ENCODE data around the gene MFSD1.

Gene MFSD1

DNA sequence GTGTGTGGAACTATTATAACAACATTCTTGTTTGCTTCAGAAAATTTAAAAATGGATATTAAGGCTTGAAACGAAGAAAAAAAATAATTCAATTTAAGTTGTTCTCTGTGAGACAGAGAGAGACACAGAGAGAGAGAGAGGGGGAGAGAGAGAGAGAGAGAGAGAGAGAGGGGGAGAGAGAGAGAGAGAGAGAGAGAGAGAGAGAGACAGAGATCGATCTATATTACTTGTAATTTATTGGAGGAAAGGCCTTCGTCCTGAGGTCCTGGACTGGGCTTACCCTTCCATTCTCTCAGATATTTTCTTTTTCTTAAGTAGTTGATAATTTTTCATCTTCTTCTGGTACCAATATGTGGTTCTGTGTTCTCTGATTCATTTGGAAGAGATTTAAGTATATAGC lies 25.9 kb downstream of the MFSD1 start:
- no peaks in the 10 kb centered on the region for H3K27me3 ChIP-seq (ENCODE audit: insufficient read depth, low read length, poor library complexity, severe bottlenecking)
- H3K4me2 ChIP-seq (ENCODE audit: low read depth, low read length, poor library complexity, severe bottlenecking), result no peak overlapping the region
- no peaks in the 10 kb centered on the region for H3K9me3 ChIP-seq (ENCODE audit: insufficient read depth, low read depth, low read length)
- no peaks in the 10 kb centered on the region for H3K79me2 ChIP-seq (ENCODE audit: insufficient read depth, low read length)
- peaks cover 8% of the 10 kb centered on the region; the same call in 1 of the 2 replicates for H3K36me3 ChIP-seq (ENCODE audit: insufficient read depth, low read length)
- TF ChIP-seq, protein P1, sequence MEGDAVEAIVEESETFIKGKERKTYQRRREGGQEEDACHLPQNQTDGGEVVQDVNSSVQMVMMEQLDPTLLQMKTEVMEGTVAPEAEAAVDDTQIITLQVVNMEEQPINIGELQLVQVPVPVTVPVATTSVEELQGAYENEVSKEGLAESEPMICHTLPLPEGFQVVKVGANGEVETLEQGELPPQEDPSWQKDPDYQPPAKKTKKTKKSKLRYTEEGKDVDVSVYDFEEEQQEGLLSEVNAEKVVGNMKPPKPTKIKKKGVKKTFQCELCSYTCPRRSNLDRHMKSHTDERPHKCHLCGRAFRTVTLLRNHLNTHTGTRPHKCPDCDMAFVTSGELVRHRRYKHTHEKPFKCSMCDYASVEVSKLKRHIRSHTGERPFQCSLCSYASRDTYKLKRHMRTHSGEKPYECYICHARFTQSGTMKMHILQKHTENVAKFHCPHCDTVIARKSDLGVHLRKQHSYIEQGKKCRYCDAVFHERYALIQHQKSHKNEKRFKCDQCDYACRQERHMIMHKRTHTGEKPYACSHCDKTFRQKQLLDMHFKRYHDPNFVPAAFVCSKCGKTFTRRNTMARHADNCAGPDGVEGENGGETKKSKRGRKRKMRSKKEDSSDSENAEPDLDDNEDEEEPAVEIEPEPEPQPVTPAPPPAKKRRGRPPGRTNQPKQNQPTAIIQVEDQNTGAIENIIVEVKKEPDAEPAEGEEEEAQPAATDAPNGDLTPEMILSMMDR (conservative IDR thresholded peaks at IDR 0.05; ENCODE audit: low read length), result no peak
- TF ChIP-seq EZH2phosphoT487 (IDR thresholded peaks at IDR 0.05; ENCODE audit: borderline replicate concordance), result no peak
- H2AFZ ChIP-seq (ENCODE audit: low read length), result no peak overlapping the region
- no peaks in the 10 kb centered on the region for H3K4me1 ChIP-seq (ENCODE audit: insufficient read depth, low read length, poor library complexity, severe bottlenecking)
- no peak overlapping the region for H3K9ac ChIP-seq (ENCODE audit: low read depth, low read length, poor library complexity, severe bottlenecking)
- H3K9me2 ChIP-seq (replicated peaks; ENCODE audit: low read depth, low read length), result no peaks in the 10 kb centered on the region
- no peaks in the 10 kb centered on the region for H3F3A ChIP-seq (ENCODE audit: low read depth)
- no peak overlapping the region for H3K4me3 ChIP-seq (ENCODE audit: low read length, poor library complexity, severe bottlenecking)
- H4K20me1 ChIP-seq (ENCODE audit: insufficient read depth, low read length, poor library complexity, severe bottlenecking), result no peaks in the 10 kb centered on the region

DNA sequence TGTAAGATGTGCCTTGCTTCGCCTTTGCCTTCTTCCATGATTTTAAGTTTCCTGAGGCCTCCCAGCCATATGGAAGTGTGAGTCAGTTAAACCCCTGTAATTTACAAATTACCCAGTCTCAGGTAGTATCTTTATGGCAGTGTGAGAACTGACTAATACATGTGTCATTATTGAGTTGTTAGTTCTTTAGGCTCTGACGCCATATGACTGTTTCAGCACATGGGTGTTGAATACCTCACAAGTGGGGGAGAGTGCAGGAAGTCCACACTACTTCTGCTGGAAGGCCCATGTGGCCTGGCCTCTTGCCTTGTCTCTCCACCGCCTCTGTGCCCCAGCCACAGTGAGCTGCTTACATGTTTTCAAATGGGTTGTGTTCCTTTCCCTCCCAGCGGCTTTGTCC lies 28.5 kb downstream of the MFSD1 start:
- Histone ChIP-seq H4K20me1 (ENCODE audit: insufficient read depth, low read length, poor library complexity, severe bottlenecking) (no peaks in the 10 kb centered on the region), H3K27me3 (ENCODE audit: insufficient read depth, low read length, poor library complexity, severe bottlenecking) (no peaks in the 10 kb centered on the region), H3K9me3 (ENCODE audit: insufficient read depth, low read depth, low read length) (no peaks in the 10 kb centered on the region), H3K9ac (ENCODE audit: low read depth, low read length, poor library complexity, severe bottlenecking) (no peak overlapping the region), H3K36me3 (ENCODE audit: insufficient read depth, low read length) (no peaks in the 10 kb centered on the region), H3K9me2 (replicated peaks; ENCODE audit: low read depth, low read length) (no peaks in the 10 kb centered on the region), H3K4me3 (ENCODE audit: low read length, poor library complexity, severe bottlenecking) (no peak overlapping the region), H3K4me2 (ENCODE audit: low read depth, low read length, poor library complexity, severe bottlenecking) (no peak overlapping the region), H2AFZ (ENCODE audit: low read length) (no peak overlapping the region), H3F3A (ENCODE audit: low read depth) (no peaks in the 10 kb centered on the region), H3K4me1 (ENCODE audit: insufficient read depth, low read length, poor library complexity, severe bottlenecking) (no peaks in the 10 kb centered on the region), H3K79me2 (ENCODE audit: insufficient read depth, low read length) (no peaks in the 10 kb centered on the region)
- TF ChIP-seq, protein P1 (conservative IDR thresholded peaks at IDR 0.05; ENCODE audit: low read length), result no peak
- no peak for TF ChIP-seq EZH2phosphoT487 (IDR thresholded peaks at IDR 0.05; ENCODE audit: borderline replicate concordance)

DNA sequence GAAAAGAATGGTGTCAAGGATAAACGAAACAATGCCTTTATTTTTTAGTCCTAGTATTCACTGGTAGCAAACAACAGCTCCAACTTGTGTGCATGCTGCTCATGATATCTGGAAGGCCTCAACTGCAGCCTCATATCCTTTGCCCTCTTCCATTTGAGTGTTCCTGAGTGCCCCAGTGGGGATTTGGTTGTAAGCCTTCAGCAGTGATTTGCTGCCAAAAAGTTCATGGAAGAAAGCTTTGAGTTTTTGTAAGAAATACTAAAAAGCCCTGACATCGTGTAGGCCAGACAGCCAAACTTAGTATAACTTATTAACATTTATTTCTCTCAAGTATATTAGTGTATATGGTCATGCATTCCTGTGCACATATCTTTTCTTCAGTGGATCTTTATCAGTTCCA lies 30.0 kb downstream of the MFSD1 start:
- no peaks in the 10 kb centered on the region for H3K9me2 ChIP-seq (replicated peaks; ENCODE audit: low read depth, low read length)
- H3K9me3 ChIP-seq (ENCODE audit: insufficient read depth, low read depth, low read length), result no peaks in the 10 kb centered on the region
- H3K4me3 ChIP-seq (ENCODE audit: low read length, poor library complexity, severe bottlenecking), result no peak overlapping the region
- H2AFZ ChIP-seq (ENCODE audit: low read length), result no peak overlapping the region
- H3F3A ChIP-seq (ENCODE audit: low read depth), result no peaks in the 10 kb centered on the region
- H3K79me2 ChIP-seq (ENCODE audit: insufficient read depth, low read length), result no peaks in the 10 kb centered on the region
- TF ChIP-seq EZH2phosphoT487 (IDR thresholded peaks at IDR 0.05; ENCODE audit: borderline replicate concordance), result no peak
- TF ChIP-seq, protein P1 (conservative IDR thresholded peaks at IDR 0.05; ENCODE audit: low read length), result no peak
- H3K36me3 ChIP-seq (ENCODE audit: insufficient read depth, low read length), result no peaks in the 10 kb centered on the region
- H3K4me1 ChIP-seq (ENCODE audit: insufficient read depth, low read length, poor library complexity, severe bottlenecking), result no peaks in the 10 kb centered on the region
- no peak overlapping the region for H3K9ac ChIP-seq (ENCODE audit: low read depth, low read length, poor library complexity, severe bottlenecking)
- no peaks in the 10 kb centered on the region for H3K27me3 ChIP-seq (ENCODE audit: insufficient read depth, low read length, poor library complexity, severe bottlenecking)
- no peaks in the 10 kb centered on the region for H4K20me1 ChIP-seq (ENCODE audit: insufficient read depth, low read length, poor library complexity, severe bottlenecking)
- H3K4me2 ChIP-seq (ENCODE audit: low read depth, low read length, poor library complexity, severe bottlenecking), result no peak overlapping the region

Measured in Loucy (cell line).